GF-D8 (cell line): ENCODE data around the gene POLR2H.
A peak's percentile ranks its signal among the peaks of the same experiment; 100 is the strongest.

Experiments used
- DNase-seq: peaks from one replicate; lab custom pipeline; 2025; lab: John Stamatoyannopoulos, UW

Gene POLR2H

GRCh38 chr3:184371570-184372018 is 10.1 kb downstream of the POLR2H start:
- DNase-seq = peak; percentile 55

GRCh38 chr3:184372296-184372821 is 10.8 kb downstream of the POLR2H start:
- DNase-seq = no peak

- DNase-seq = no peak
These were observed 11.4 kb downstream of the POLR2H start for GRCh38 chr3:184372911-184373310.

- no peak for DNase-seq
These were observed 11.9 kb downstream of the POLR2H start for GRCh38 chr3:184373422-184373821.

GRCh38 chr3:184375747-184376461 is 14.4 kb downstream of the POLR2H start:
- no peak for DNase-seq

- no peak for DNase-seq
These were observed 15.9 kb downstream of the POLR2H start for GRCh38 chr3:184377374-184377773.

- DNase-seq = no peak
These were observed 16.5 kb downstream of the POLR2H start, which contains the start of gene THPO for GRCh38 chr3:184377882-184378445. Gene THPO, minus strand, starts transcription at chr3:184378207. Its CDS starts 1,948 bp downstream, at chr3:184376259.

- no peak for DNase-seq
These were observed 17.3 kb downstream of the POLR2H start for GRCh38 chr3:184378651-184379357.

- DNase-seq = no peak
These were observed 18.1 kb downstream of the POLR2H start, which contains the start of gene CHRD for GRCh38 chr3:184379358-184380184. Gene CHRD, plus strand, starts transcription at chr3:184380054. Its CDS starts 265 bp downstream, at chr3:184380319.

GRCh38 chr3:184380185-184380626 is 18.7 kb downstream of the POLR2H start:
- DNase-seq = no peak

GRCh38 chr3:184380627-184381260 is 19.2 kb downstream of the POLR2H start:
- DNase-seq = no peak

GRCh38 chr3:184381261-184382224 is 20.0 kb downstream of the POLR2H start:
- no peak for DNase-seq

- no peak for DNase-seq
These were observed 21.0 kb downstream of the POLR2H start for GRCh38 chr3:184382326-184383032.

GRCh38 chr3:184383033-184383740 is 21.7 kb downstream of the POLR2H start:
- no peak for DNase-seq

GRCh38 chr3:184384342-184384741 is 22.8 kb downstream of the POLR2H start:
- no peak for DNase-seq

GRCh38 chr3:184384856-184385422 is 23.4 kb downstream of the POLR2H start:
- no peak for DNase-seq

- DNase-seq = no peak
These were observed 24.7 kb downstream of the POLR2H start for GRCh38 chr3:184386047-184386806.
